M059J (cell line): ENCODE results near the gene CDHR2. TPM values are rescaled to one million over a fixed set of nuclear protein-coding genes. Genes with fewer than 3 reads are reported as not detected.

Source experiments
- DNase-seq: peaks from one replicate; pipeline ENCODE4 v3.0.0-alpha.2; 2012; ENCODE audit warnings: low read depth
- total RNA-seq: library from RNA; depleted of rRNA; stranded (reverse); fragments of >200 nt; shearing (Covaris generic); gene quantifications from 2 replicates; pipeline ENCODE4 v1.2.3, GENCODE V29; 2014; rRNA removed

Gene CDHR2
- total RNA-seq, 1 experiment from 2014 or later: not detected

DNA sequence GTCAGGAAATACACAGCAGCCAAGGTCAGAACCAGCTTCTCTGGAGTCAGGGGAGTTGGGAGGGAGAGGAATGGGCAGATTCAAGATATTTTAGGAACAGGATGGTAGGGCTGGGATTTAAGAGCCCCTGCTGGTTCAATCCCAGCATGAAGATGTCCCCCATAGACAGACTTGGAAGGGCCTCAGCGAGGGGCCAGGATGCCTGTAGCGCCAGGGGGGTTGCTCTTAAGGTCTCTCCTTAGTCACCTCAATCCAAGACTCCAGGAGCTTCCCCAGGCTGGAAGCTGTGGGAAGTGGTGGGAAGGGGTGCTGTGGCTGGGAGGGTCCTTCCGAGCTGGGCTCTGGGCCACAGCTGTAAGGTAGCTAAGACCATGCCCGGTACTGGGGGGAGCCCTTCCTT is 90.1 kb downstream of the CDHR2 start:
- DNase-seq: no peak

DNA sequence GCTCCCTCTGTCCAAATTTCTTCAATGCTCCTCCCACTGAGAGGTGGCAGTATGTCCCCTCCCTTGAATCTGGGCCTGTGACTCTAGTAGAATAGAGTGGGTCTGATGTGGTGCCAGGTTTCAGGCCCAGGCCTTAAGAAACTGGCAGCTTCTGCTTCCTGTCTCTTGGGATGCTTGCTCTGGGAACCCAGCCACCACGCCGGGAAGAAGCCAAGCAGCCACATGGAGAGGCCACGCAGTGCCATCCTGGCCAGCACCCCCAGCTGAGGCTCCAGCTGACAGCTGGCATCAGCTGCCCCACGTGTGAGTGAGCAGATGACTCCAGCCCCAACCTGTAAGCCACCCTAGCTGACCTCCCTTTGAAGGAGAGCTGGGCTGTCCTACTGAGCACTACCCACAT is 90.8 kb downstream of the CDHR2 start:
- peak; percentile 40 for DNase-seq

DNA sequence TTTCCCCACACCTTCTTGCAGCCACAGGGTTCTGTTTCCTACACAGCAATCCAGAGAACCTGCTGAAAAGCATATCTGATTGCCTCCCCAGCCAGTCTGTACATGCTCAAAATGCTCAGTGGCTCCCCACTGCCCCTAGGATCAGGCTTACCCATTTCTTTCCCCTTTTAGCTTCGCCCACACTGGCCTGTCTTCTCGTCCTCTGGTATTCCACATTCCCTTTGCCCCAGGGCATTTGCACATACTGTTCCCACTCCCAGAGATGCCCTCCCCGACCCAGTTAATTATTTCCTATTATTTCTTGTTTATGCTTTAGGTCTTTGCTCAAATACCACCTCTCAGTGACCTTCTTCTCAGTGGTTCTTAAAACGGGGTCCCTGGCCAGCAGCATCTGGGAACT is 91.5 kb downstream of the CDHR2 start:
- DNase-seq: no peak

DNA sequence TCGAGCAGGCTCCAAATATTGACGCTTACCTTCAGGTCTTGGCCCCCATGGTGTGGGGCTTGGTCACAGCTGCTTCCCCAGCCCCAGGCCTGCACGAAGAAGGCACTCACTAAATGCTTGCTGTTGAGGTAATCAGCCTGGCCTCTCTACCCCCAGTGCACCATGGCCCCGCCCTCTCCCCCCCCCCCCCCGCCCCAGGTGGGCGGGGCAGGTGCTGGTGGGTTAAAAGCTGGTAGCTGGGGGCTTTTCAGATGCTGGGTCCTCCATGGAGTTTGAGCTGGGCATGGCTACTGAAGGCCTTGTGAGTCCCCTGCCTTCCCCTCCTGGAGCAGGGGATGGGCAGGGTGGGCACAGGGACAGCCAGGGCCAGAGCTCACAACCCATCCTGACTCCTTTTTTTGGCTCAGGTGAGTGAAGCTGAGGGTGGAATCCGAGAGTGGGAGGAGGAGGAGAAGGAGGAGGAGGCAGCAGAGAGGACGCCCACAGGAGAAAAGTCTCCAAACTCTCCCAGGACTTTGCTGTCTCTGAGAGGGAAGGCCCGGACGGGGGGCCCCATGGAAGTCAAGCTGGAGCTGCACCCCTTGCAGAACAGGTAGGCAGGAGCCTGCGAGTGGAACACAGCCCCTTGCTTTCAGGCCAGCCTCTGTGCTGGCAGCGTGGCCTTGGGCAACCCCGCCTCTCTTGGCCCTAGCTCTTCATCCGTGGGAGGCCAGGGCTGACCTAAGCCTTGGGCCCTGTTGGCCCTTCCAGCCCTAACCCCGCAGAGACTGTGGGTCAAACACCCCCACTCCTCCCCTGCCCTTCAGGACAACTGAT is 93.7 kb downstream of the CDHR2 start:
- no peak for DNase-seq

DNA sequence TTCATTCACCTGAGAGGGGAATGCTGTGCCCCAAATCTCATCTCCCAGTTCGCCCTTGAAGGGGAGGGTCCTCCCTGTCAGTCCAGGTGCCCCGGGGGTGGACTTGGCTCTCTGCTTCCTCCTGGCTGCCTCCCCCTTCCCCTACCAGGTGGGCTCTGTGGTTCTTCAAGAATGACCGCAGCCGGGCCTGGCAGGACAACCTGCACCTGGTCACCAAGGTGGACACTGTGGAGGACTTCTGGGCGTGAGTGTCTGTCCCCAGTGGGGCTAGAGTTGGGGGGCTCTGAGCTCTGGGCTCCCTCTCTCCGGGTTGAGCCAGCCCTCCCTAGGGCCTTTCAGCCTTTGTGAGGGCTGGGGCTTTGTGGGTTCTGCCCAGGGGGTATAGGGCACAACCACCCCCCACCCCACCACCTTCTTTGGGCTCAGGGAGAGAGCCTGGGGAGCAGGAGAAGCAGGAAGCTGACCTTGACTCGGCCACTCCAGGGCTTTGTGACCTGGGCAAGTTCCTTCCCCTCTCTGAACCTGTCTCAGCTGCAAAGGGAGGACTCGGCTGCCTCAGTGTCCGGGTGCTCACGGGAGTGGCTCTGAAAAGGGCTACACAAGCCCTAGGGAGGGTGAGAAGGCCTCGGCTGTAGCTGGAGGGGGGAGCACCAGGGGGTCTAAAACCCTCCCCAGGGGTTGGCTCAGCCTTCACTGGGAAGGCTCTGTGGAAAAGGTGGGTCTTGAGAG is 94.5 kb downstream of the CDHR2 start:
- DNase-seq: no peak

DNA sequence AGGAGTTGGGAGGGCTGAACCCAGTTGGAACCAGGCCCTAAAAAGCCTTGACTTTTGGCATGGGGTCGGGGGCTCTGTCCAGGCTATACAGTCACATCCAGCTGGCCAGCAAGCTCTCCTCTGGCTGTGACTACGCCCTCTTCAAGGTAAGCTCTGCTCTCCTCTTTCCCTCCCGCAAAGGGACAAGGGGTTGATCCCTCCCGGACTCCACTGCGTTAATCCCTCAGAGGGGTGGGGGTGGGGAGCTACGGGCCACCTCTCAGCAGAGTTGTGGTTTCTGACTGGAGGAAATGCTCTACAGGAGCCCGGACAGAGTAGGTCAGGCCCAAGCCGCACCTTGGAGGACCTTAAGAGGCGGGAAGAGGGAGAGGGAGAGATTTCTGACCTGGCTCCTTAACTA is 95.2 kb downstream of the CDHR2 start:
- DNase-seq: no peak

DNA sequence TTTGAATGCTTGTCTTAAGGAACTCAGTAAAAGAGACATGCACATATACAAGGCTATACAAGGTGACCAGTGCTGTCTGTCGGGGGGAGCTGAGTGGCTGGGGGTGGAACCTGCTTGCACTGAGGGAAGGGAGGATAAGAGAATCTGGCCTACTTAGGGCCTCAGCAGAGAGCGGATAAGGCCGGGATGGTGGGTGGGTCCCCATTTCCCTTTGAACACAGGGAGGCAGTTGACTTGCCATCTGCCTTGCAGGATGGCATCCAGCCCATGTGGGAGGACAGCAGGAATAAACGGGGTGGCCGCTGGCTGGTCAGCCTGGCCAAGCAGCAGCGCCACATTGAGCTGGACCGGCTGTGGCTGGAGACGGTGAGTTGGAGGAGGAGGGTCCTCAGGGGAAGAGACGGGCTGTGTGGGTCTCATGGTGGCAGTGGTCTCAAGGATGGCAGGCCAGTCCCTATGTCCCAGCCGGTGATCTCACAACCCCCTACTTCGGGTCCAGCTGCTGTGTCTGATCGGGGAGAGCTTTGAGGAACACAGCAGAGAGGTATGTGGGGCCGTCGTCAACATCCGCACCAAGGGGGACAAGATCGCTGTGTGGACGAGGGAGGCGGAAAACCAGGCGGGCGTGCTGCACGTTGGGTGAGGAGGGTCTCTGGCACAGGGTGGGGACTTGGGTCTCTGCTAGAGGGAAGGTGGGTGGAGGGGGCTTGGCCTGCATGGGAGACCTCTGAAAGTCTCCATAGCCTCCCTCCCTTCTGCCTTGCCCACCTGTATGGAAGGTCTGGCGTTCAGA is 95.9 kb downstream of the CDHR2 start:
- DNase-seq: no peak

Other genes starting within 250 kb of the CDHR2 start
- 85.3 and 91.8 TPM in 2 replicates for gene KIAA1191, start 187.6 kb upstream of the CDHR2 start, total RNA-seq
- 1.5 and 1.8 TPM in 2 replicates for gene ARL10, start 183.9 kb upstream of the CDHR2 start, total RNA-seq
- gene NOP16, start 160.7 kb upstream of the CDHR2 start, total RNA-seq: 14.0 and 19.7 TPM in 2 replicates
- gene HIGD2A, start 160.6 kb upstream of the CDHR2 start, total RNA-seq: 99.0 and 121 TPM in 2 replicates
- gene CLTB, start 132.8 kb upstream of the CDHR2 start, total RNA-seq: 76.4 and 97.8 TPM in 2 replicates
- 46.1 and 55.5 TPM in 2 replicates for gene FAF2, start 101.0 kb upstream of the CDHR2 start, total RNA-seq
- 1.6 and 3.5 TPM in 2 replicates for gene RNF44, start 11.9 kb upstream of the CDHR2 start, total RNA-seq
- 8.4 and 12.4 TPM in 2 replicates for gene GPRIN1, start 60.8 kb downstream of the CDHR2 start, total RNA-seq
- gene SNCB, start 81.2 kb downstream of the CDHR2 start, total RNA-seq: not detected in 2 replicates
- gene EIF4E1B, start 81.3 kb downstream of the CDHR2 start, total RNA-seq: not detected in 2 replicates
- gene TSPAN17, start 98.1 kb downstream of the CDHR2 start, total RNA-seq: 16.6 and 27.8 TPM in 2 replicates